Adipose tissue (tissue), 3 donors: ENCODE data around the gene NEU1. TPM values are rescaled to one million over a fixed set of nuclear protein-coding genes. Genes with fewer than 3 reads are reported as not detected.
"Not testable (repeated sequence)": the region's sequence is repeated elsewhere in the genome, so short reads cannot be mapped to it uniquely, and the experiment has no call there.

ENCODE experiments used
- H3K27ac ChIP-seq: one replicate; pipeline ENCODE4 v1.5.1; 2013; ENCODE audit warnings: low read depth, low read length
- WGBS, 3 donors: extraction: QIAGEN DNeasy Blood & Tissue Kit; methylation state at CpG; one replicate each; pipeline ENCODE4 v1.1.7; 2013; 5-methylcytosine and 5-hydroxymethylcytosine counted together
- polyA plus RNA-seq, 3 donors: library from polyadenylated mRNA; stranded (reverse); fragments of 200-250 nt; gene quantifications; one replicate each; pipeline ENCODE4 v1.2.3, GENCODE V29; 2013
- donor health status: healthy with polysubstance abuse.
- donor health status: Bipolar disorder and iron deficiency.
- donor health status: healthy.

The NEU1 gene
- polyA plus RNA-seq = 10 to 100 TPM; 26.2 to 33.8 (median 31.5) TPM

GRCh38 chr6:31862344-31863235, at the start of gene NEU1:
TSS of gene NEU1 (minus strand) at chr6:31862821. CDS start at chr6:31862776, 45 bp downstream.
- WGBS, 3 donors = 0 to 1% (median 1%) methylated on average over 56 to 64 of the region's 64 CpGs
- peak within 1 kb of the TSS; percentile 17 for H3K27ac ChIP-seq

- WGBS, 3 donors = 66 to 78% (median 68%) methylated on average over 11 of the region's 11 CpGs
- H3K27ac ChIP-seq = no peak overlapping the region
Measured at GRCh38 chr6:31911826-31912585, 49.4 kb upstream of the NEU1 start.

- WGBS, 3 donors = 69 to 85% (median 80%) methylated on average over 7 of the region's 7 CpGs
- H3K27ac ChIP-seq = not testable (repeated sequence)
Measured at GRCh38 chr6:31909298-31909697, 46.7 kb upstream of the NEU1 start.

GRCh38 chr6:31908791-31909190, 46.2 kb upstream of the NEU1 start:
- WGBS, 3 donors = 33 to 69% (median 53%) methylated on average over 4 of the region's 4 CpGs
- no peak overlapping the region for H3K27ac ChIP-seq

- not testable (repeated sequence) for H3K27ac ChIP-seq
- WGBS, 3 donors = 72 to 90% (median 90%) methylated on average over 5 of the region's 5 CpGs
Measured at GRCh38 chr6:31908255-31908654, 45.6 kb upstream of the NEU1 start.

GRCh38 chr6:31907158-31907813, 44.7 kb upstream of the NEU1 start:
- 32 to 43% (median 39%) methylated on average over 7 of the region's 7 CpGs for WGBS, 3 donors
- no peak overlapping the region for H3K27ac ChIP-seq

- 74 to 80% (median 76%) methylated on average over 8 of the region's 8 CpGs for WGBS, 3 donors
- H3K27ac ChIP-seq = not testable (repeated sequence)
Measured at GRCh38 chr6:31906727-31907126, 44.1 kb upstream of the NEU1 start.

- WGBS, 3 donors = 36 to 51% (median 40%) methylated on average over 4 of the region's 4 CpGs
- H3K27ac ChIP-seq = no peak overlapping the region
Measured at GRCh38 chr6:31906122-31906521, 43.5 kb upstream of the NEU1 start.

GRCh38 chr6:31905041-31905440, 42.4 kb upstream of the NEU1 start:
- 95 to 96% (median 96%) methylated on average over 1 of the region's 1 CpG for WGBS, 3 donors
- H3K27ac ChIP-seq = no peak overlapping the region

GRCh38 chr6:31903957-31904356, 41.3 kb upstream of the NEU1 start:
- 56 to 73% (median 63%) methylated on average over 3 of the region's 3 CpGs for WGBS, 3 donors
- H3K27ac ChIP-seq = no peak overlapping the region

- peak within 1 kb of the TSS; percentile 54 for H3K27ac ChIP-seq
- 0 to 1% (median 0%) methylated on average over 52 to 72 of the region's 77 CpGs for WGBS, 3 donors
Measured at GRCh38 chr6:31901953-31902643, 39.5 kb upstream of the NEU1 start, which contains the start of gene ZBTB12. TSS of gene ZBTB12 (minus strand) at chr6:31902086. CDS start at chr6:31901305, 781 bp downstream.

GRCh38 chr6:31901415-31901952, 38.9 kb upstream of the NEU1 start:
- peak overlapping the region; percentile 54 for H3K27ac ChIP-seq
- 0 to 2% (median 1%) methylated on average over 30 to 44 of the region's 45 CpGs for WGBS, 3 donors

- no peak overlapping the region for H3K27ac ChIP-seq
- WGBS, 3 donors = 16 to 43% (median 34%) methylated on average over 26 to 29 of the region's 29 CpGs
Measured at GRCh38 chr6:31900917-31901414, 38.3 kb upstream of the NEU1 start.

- peak overlapping the region; percentile 21 for H3K27ac ChIP-seq
- 77 to 84% (median 83%) methylated on average over 46 to 49 of the region's 49 CpGs for WGBS, 3 donors
Measured at GRCh38 chr6:31899882-31900722, 37.5 kb upstream of the NEU1 start.

GRCh38 chr6:31899215-31899614, 36.6 kb upstream of the NEU1 start:
- no peak overlapping the region for H3K27ac ChIP-seq

GRCh38 chr6:31898383-31899011, 35.9 kb upstream of the NEU1 start:
- 14 to 17% (median 15%) methylated on average over 8 of the region's 8 CpGs for WGBS, 3 donors
- H3K27ac ChIP-seq = no peak overlapping the region

More at GRCh38 chr6:31899215-31899614, 36.6 kb upstream of the NEU1 start:
- WGBS, 3 donors = 49 to 65% (median 49%) methylated on average over 5 of the region's 5 CpGs
